DOHH2 (cell line): ENCODE results near the gene NBAS.

Source experiments
- H3F3A ChIP-seq: fragments of 200-600 bp; sonication (generic), shearing (Covaris generic); 2 replicates; pipeline ENCODE4 v1.6.0; 2016; ENCODE audit warnings: antibody characterized with exemption, mild to moderate bottlenecking; ENCODE audit not compliant: control insufficient read depth, insufficient read depth
- H3K27ac ChIP-seq: fragments of 200-600 bp; sonication (generic); 2 replicates; pipeline ENCODE4 v1.5.1; 2014; ENCODE audit warnings: low read depth, mild to moderate bottlenecking, low read length, moderate library complexity
- H3K27me3 ChIP-seq: fragments of 200-600 bp; sonication (generic); 2 replicates; pipeline ENCODE4 v1.6.1; 2014; ENCODE audit warnings: mild to moderate bottlenecking, low read length, mixed read lengths; ENCODE audit not compliant: control insufficient read depth
- H3K36me3 ChIP-seq: fragments of 200-600 bp; sonication (generic); 2 replicates; pipeline ENCODE4 v1.6.1; 2014; ENCODE audit warnings: mild to moderate bottlenecking, low read length, moderate library complexity, mixed read lengths; ENCODE audit not compliant: control insufficient read depth
- H3K4me1 ChIP-seq: fragments of 200-600 bp; sonication (generic); 2 replicates; pipeline ENCODE4 v1.6.1; 2014; ENCODE audit warnings: mild to moderate bottlenecking, low read length, mixed read lengths; ENCODE audit not compliant: control insufficient read depth
- H3K4me2 ChIP-seq: fragments of 200-600 bp; sonication (generic); 2 replicates; pipeline ENCODE4 v1.6.0; 2014; ENCODE audit warnings: mild to moderate bottlenecking, low read length, moderate library complexity
- H3K4me3 ChIP-seq: fragments of 200-600 bp; sonication (generic); 2 replicates; pipeline ENCODE4 v1.5.1; 2014; ENCODE audit warnings: mild to moderate bottlenecking, low read length, mixed read lengths
- H3K79me2 ChIP-seq: fragments of 200-600 bp; sonication (generic); 2 replicates; pipeline ENCODE4 v1.6.1; 2014; ENCODE audit warnings: mild to moderate bottlenecking, low read length, mixed read lengths; ENCODE audit not compliant: control insufficient read depth
- H3K9me2 ChIP-seq: fragments of 200-600 bp; sonication (generic); replicated peaks from 2 replicates; pipeline ENCODE4 v1.6.1; 2014; ENCODE audit warnings: mild to moderate bottlenecking, low read length, mixed read lengths; ENCODE audit not compliant: control insufficient read depth
- H3K9me3 ChIP-seq: fragments of 200-600 bp; sonication (generic); 2 replicates; pipeline ENCODE4 v1.6.1; 2014; ENCODE audit warnings: antibody characterized with exemption, low read length, mixed read lengths; ENCODE audit not compliant: control insufficient read depth, insufficient read depth
- H4K20me1 ChIP-seq: fragments of 200-600 bp; sonication (generic); 2 replicates; pipeline ENCODE4 v1.6.0; 2014; ENCODE audit warnings: low read depth, mild to moderate bottlenecking, antibody characterized with exemption, low read length, moderate library complexity; ENCODE audit not compliant: control insufficient read depth, insufficient read depth
- CTCF ChIP-seq: fragments of 200-600 bp; sonication (generic); IDR thresholded peaks from one replicate; pipeline ENCODE4 v1.5.1; 2014; ENCODE audit warnings: antibody characterized with exemption, mild to moderate bottlenecking, low read depth, low read length; ENCODE audit not compliant: poor library complexity, severe bottlenecking
- EZH2phosphoT487 ChIP-seq: fragments of 200-600 bp; sonication (generic); IDR thresholded peaks from 2 replicates; pipeline ENCODE4 v1.6.1; 2017; ENCODE audit warnings: borderline replicate concordance, mild to moderate bottlenecking, antibody characterized with exemption, low read length, moderate library complexity, mixed read lengths

Gene NBAS

GRCh38 chr2:15224641-15225040 lies 336.5 kb downstream of the NBAS start:
- H3K9me3 ChIP-seq = no peaks in the 10 kb centered on the region
- no peaks in the 10 kb centered on the region for H3K36me3 ChIP-seq
- H3K27me3 ChIP-seq = no peaks in the 10 kb centered on the region
- no peak overlapping the region for H3K4me2 ChIP-seq
- no peaks in the 10 kb centered on the region for H3K4me1 ChIP-seq
- no peak overlapping the region for H3K27ac ChIP-seq
- no peak for TF ChIP-seq EZH2phosphoT487
- TF ChIP-seq CTCF = no peak
- no peaks in the 10 kb centered on the region for H3K9me2 ChIP-seq
- H3K4me3 ChIP-seq = no peak overlapping the region
- H3K79me2 ChIP-seq = no peaks in the 10 kb centered on the region
- no peaks in the 10 kb centered on the region for H4K20me1 ChIP-seq
- H3F3A ChIP-seq = no peaks in the 10 kb centered on the region; the same call in 1 of the 2 replicates

GRCh38 chr2:15223887-15224286 lies 337.2 kb downstream of the NBAS start:
- TF ChIP-seq CTCF (no peak), EZH2phosphoT487 (no peak)
- Histone ChIP-seq H3K9me3 (no peaks in the 10 kb centered on the region), H3K4me2 (no peak overlapping the region)

GRCh38 chr2:15222856-15223255 lies 338.3 kb downstream of the NBAS start:
- Histone ChIP-seq H3K4me3 (no peak overlapping the region), H3K4me1 (no peaks in the 10 kb centered on the region), H3K36me3 (no peaks in the 10 kb centered on the region), H3F3A (no peaks in the 10 kb centered on the region; the same call in 1 of the 2 replicates), H4K20me1 (no peaks in the 10 kb centered on the region), H3K9me3 (no peaks in the 10 kb centered on the region), H3K4me2 (no peak overlapping the region), H3K27me3 (no peaks in the 10 kb centered on the region), H3K9me2 (no peaks in the 10 kb centered on the region), H3K79me2 (no peaks in the 10 kb centered on the region), H3K27ac (no peak overlapping the region)
- TF ChIP-seq EZH2phosphoT487 (no peak), CTCF (no peak)

More at GRCh38 chr2:15223887-15224286, 337.2 kb downstream of the NBAS start:
- Histone ChIP-seq H3K4me3 (no peak overlapping the region), H3K27ac (no peak overlapping the region), H3F3A (no peaks in the 10 kb centered on the region; the same call in 1 of the 2 replicates), H3K79me2 (no peaks in the 10 kb centered on the region), H4K20me1 (no peaks in the 10 kb centered on the region), H3K4me1 (no peaks in the 10 kb centered on the region), H3K27me3 (no peaks in the 10 kb centered on the region), H3K36me3 (no peaks in the 10 kb centered on the region), H3K9me2 (no peaks in the 10 kb centered on the region)

GRCh38 chr2:15220603-15221002 lies 340.5 kb downstream of the NBAS start:
- Histone ChIP-seq H3K27ac (no peak overlapping the region), H3K79me2 (no peaks in the 10 kb centered on the region), H3K4me3 (no peak overlapping the region), H3K9me2 (no peaks in the 10 kb centered on the region), H3K36me3 (no peaks in the 10 kb centered on the region), H3K4me1 (no peaks in the 10 kb centered on the region), H3K4me2 (no peak overlapping the region), H3K9me3 (no peaks in the 10 kb centered on the region), H3F3A (no peaks in the 10 kb centered on the region; the same call in 1 of the 2 replicates), H4K20me1 (no peaks in the 10 kb centered on the region), H3K27me3 (no peaks in the 10 kb centered on the region)
- no peak for TF ChIP-seq CTCF
- no peak for TF ChIP-seq EZH2phosphoT487
